ENCODE measurements around the gene CAPN15. TPM values are rescaled to one million over a fixed set of nuclear protein-coding genes. Genes with fewer than 3 reads are reported as not detected.
A peak's percentile ranks its signal among the peaks of the same experiment; 100 is the strongest.

The CAPN15 gene
- total RNA-seq, 2 experiments from 2014 or later: 64.7 to 69.7 TPM

- peak within 1 kb of the TSS; percentile 92 for H3K27ac Mint-ChIP-seq
- H3K36me3 Mint-ChIP-seq (ENCODE audit: low read depth): no peaks in the 10 kb centered on the region
- DNase-seq (peak; percentile 79), ATAC-seq (peak; percentile 70)
- peak within 1 kb of the TSS; percentile 79 for H3K4me3 Mint-ChIP-seq
- H3K4me1 Mint-ChIP-seq: peaks cover 26% of the 10 kb centered on the region
- ChIA-PET CTCF (no interaction called here), POLR2A (no interaction called here)
- no peaks in the 10 kb centered on the region for H3K27me3 Mint-ChIP-seq
- H3K9me3 Mint-ChIP-seq (ENCODE audit: low read depth): no peaks in the 10 kb centered on the region
- intact Hi-C loops (cut with DNase I, micrococcal nuclease): loop anchor here (1.0 kb wide), 6 partner anchors 20 to 199 kb away; partner anchors contain the start of genes CAPN15 (in 1 of the 2), METTL26 (in 1 of the 2), MRPL28 (in 1 of the 2) and WDR90 (in 1 of the 2)
These were observed 42.1 kb downstream of the CAPN15 start, which contains the start of gene PIGQ for GRCh38 chr16:569445-570254. Gene PIGQ (plus strand): TSS chr16:569968. CDS start chr16:574075, 4,107 bp downstream.

GRCh38 chr16:572865-573650, 45.5 kb downstream of the CAPN15 start:
- intact Hi-C loops (cut with DNase I, micrococcal nuclease): no loop called here
- H3K27ac Mint-ChIP-seq: no peak overlapping the region
- H3K36me3 Mint-ChIP-seq (ENCODE audit: low read depth): no peaks in the 10 kb centered on the region
- H3K27me3 Mint-ChIP-seq: no peaks in the 10 kb centered on the region
- POLR2A ChIA-PET: no interaction called here
- DNase-seq (no peak), ATAC-seq (no peak)
- H3K9me3 Mint-ChIP-seq (ENCODE audit: low read depth): no peaks in the 10 kb centered on the region
- CTCF ChIA-PET: no interaction called here
- H3K4me1 Mint-ChIP-seq: peaks cover 17% of the 10 kb centered on the region
- no peak overlapping the region for H3K4me3 Mint-ChIP-seq

GRCh38 chr16:574021-574760, 46.7 kb downstream of the CAPN15 start:
- CTCF ChIA-PET: interaction anchor here (0.6 kb wide), 1 partner anchor 125 kb away, joined by 4 read pairs; no protein-coding TSS in a partner anchor
- POLR2A ChIA-PET: no interaction called here
- no peaks in the 10 kb centered on the region for H3K27me3 Mint-ChIP-seq
- no peaks in the 10 kb centered on the region for H3K9me3 Mint-ChIP-seq (ENCODE audit: low read depth)
- ATAC-seq (no peak), DNase-seq (no peak)
- peaks cover 13% of the 10 kb centered on the region for H3K4me1 Mint-ChIP-seq
- H3K36me3 Mint-ChIP-seq (ENCODE audit: low read depth): no peaks in the 10 kb centered on the region
- intact Hi-C loops (cut with DNase I, micrococcal nuclease): no loop called here
- no peak overlapping the region for H3K4me3 Mint-ChIP-seq
- H3K27ac Mint-ChIP-seq: no peak overlapping the region

- CTCF ChIA-PET: no interaction called here
- no peak overlapping the region for H3K27ac Mint-ChIP-seq
- H3K36me3 Mint-ChIP-seq (ENCODE audit: low read depth): no peaks in the 10 kb centered on the region
- no peaks in the 10 kb centered on the region for H3K9me3 Mint-ChIP-seq (ENCODE audit: low read depth)
- H3K4me3 Mint-ChIP-seq: no peak overlapping the region
- intact Hi-C loops (cut with DNase I, micrococcal nuclease): no loop called here
- peaks cover 10% of the 10 kb centered on the region for H3K4me1 Mint-ChIP-seq
- no peak for DNase-seq
- no peaks in the 10 kb centered on the region for H3K27me3 Mint-ChIP-seq
- ATAC-seq: no peak
- POLR2A ChIA-PET: no interaction called here
These were observed 48.1 kb downstream of the CAPN15 start for GRCh38 chr16:575354-576196.

GRCh38 chr16:576197-576822, 48.8 kb downstream of the CAPN15 start:
- Mint-ChIP-seq H3K4me1 (peaks cover 4% of the 10 kb centered on the region), H3K36me3 (ENCODE audit: low read depth) (no peaks in the 10 kb centered on the region), H3K9me3 (ENCODE audit: low read depth) (no peaks in the 10 kb centered on the region), H3K27me3 (no peaks in the 10 kb centered on the region), H3K27ac (no peak overlapping the region), H3K4me3 (no peak overlapping the region)
- CTCF ChIA-PET: interaction anchor here (0.6 to 0.7 kb wide), 2 partner anchors 33 to 248 kb away, joined by 3 to 4 read pairs; no protein-coding TSS in a partner anchor
- POLR2A ChIA-PET: no interaction called here
- intact Hi-C loops (cut with DNase I, micrococcal nuclease): no loop called here
- ATAC-seq (no peak), DNase-seq (no peak)

GRCh38 chr16:576823-577201, 49.3 kb downstream of the CAPN15 start:
- Mint-ChIP-seq H3K9me3 (ENCODE audit: low read depth) (no peaks in the 10 kb centered on the region), H3K4me3 (no peak overlapping the region), H3K27me3 (no peaks in the 10 kb centered on the region), H3K4me1 (no peaks in the 10 kb centered on the region), H3K27ac (no peak overlapping the region), H3K36me3 (ENCODE audit: low read depth) (no peaks in the 10 kb centered on the region)
- DNase-seq: no peak
- POLR2A ChIA-PET: no interaction called here
- CTCF ChIA-PET: interaction anchor here (0.6 to 0.7 kb wide), 2 partner anchors 32 to 248 kb away, joined by 3 to 4 read pairs; no protein-coding TSS in a partner anchor
- no peak for ATAC-seq
- intact Hi-C loops (cut with DNase I, micrococcal nuclease): no loop called here

GRCh38 chr16:577796-578195, 50.3 kb downstream of the CAPN15 start:
- no peaks in the 10 kb centered on the region for H3K4me1 Mint-ChIP-seq
- ChIA-PET CTCF (no interaction called here), POLR2A (no interaction called here)
- no peaks in the 10 kb centered on the region for H3K9me3 Mint-ChIP-seq (ENCODE audit: low read depth)
- intact Hi-C loops (cut with DNase I, micrococcal nuclease): loop anchor here (2.0 kb wide), 2 partner anchors 33 to 91 kb away; partner anchors contain the start of gene RHOT2 (in 1 of the 2)
- no peaks in the 10 kb centered on the region for H3K36me3 Mint-ChIP-seq (ENCODE audit: low read depth)
- H3K27ac Mint-ChIP-seq: no peak overlapping the region
- ATAC-seq (no peak), DNase-seq (no peak)
- no peak overlapping the region for H3K4me3 Mint-ChIP-seq
- no peaks in the 10 kb centered on the region for H3K27me3 Mint-ChIP-seq

GRCh38 chr16:578232-578869, 50.8 kb downstream of the CAPN15 start:
- H3K4me3 Mint-ChIP-seq: no peak overlapping the region
- DNase-seq (no peak), ATAC-seq (no peak)
- CTCF ChIA-PET: no interaction called here
- no peaks in the 10 kb centered on the region for H3K9me3 Mint-ChIP-seq (ENCODE audit: low read depth)
- no peaks in the 10 kb centered on the region for H3K4me1 Mint-ChIP-seq
- H3K27me3 Mint-ChIP-seq: no peaks in the 10 kb centered on the region
- H3K27ac Mint-ChIP-seq: no peak overlapping the region
- POLR2A ChIA-PET: no interaction called here
- no peaks in the 10 kb centered on the region for H3K36me3 Mint-ChIP-seq (ENCODE audit: low read depth)
- intact Hi-C loops (cut with DNase I, micrococcal nuclease): loop anchor here (2.0 kb wide), 2 partner anchors 32 to 90 kb away; partner anchors contain the start of gene RHOT2 (in 1 of the 2)

- POLR2A ChIA-PET: no interaction called here
- Mint-ChIP-seq H3K4me3 (no peak overlapping the region), H3K27me3 (no peaks in the 10 kb centered on the region), H3K4me1 (no peaks in the 10 kb centered on the region), H3K9me3 (ENCODE audit: low read depth) (no peaks in the 10 kb centered on the region), H3K36me3 (ENCODE audit: low read depth) (no peaks in the 10 kb centered on the region), H3K27ac (no peak overlapping the region)
- peak; percentile 94 for ATAC-seq
- intact Hi-C loops (cut with DNase I, micrococcal nuclease): loop anchor here (1.0 to 2.0 kb wide), 5 partner anchors 32 to 105 kb away; partner anchors contain the start of genes JMJD8 (in 1 of the 2) and RHOT2 (in 1 of the 2)
- CTCF ChIA-PET: interaction anchor here (0.9 kb wide), 1 partner anchor 26 kb away, joined by 4 read pairs; no protein-coding TSS in a partner anchor
- DNase-seq: peak; percentile 85
These were observed 51.4 kb downstream of the CAPN15 start for GRCh38 chr16:578870-579405.
